NCI-H446 (cell line): Measurements from ENCODE around the gene PXDC1.
"Not testable (repeated sequence)": the region's sequence is repeated elsewhere in the genome, so short reads cannot be mapped to it uniquely, and the experiment has no call there.

Source experiments
- DNase-seq, 2 experiments: peaks; one replicate each; lab custom pipeline; 2025; lab: John Stamatoyannopoulos, UW

The PXDC1 gene

GRCh38 chr6:3762359-3762758, 10.8 kb upstream of the PXDC1 start:
- DNase-seq, result no peak

- DNase-seq, result no peak
These were observed 10.4 kb upstream of the PXDC1 start for GRCh38 chr6:3761989-3762270.

- DNase-seq, result no peak
These were observed 8.2 kb upstream of the PXDC1 start for GRCh38 chr6:3759646-3760232.

- no peak for DNase-seq
These were observed 7.3 kb upstream of the PXDC1 start for GRCh38 chr6:3758842-3759144.

- not testable (repeated sequence) for DNase-seq
These were observed 6.7 kb upstream of the PXDC1 start for GRCh38 chr6:3757998-3758841.

GRCh38 chr6:3757241-3757641, 5.7 kb upstream of the PXDC1 start:
- no peak for DNase-seq

GRCh38 chr6:3756546-3756945, 5.0 kb upstream of the PXDC1 start:
- no peak for DNase-seq

GRCh38 chr6:3755637-3756545, 4.4 kb upstream of the PXDC1 start:
- no peak for DNase-seq

- DNase-seq, result no peak
These were observed 3.3 kb upstream of the PXDC1 start for GRCh38 chr6:3754776-3755175.

- DNase-seq, result not testable (repeated sequence)
These were observed 2.7 kb upstream of the PXDC1 start for GRCh38 chr6:3754032-3754725.

GRCh38 chr6:3753228-3753835, 1.8 kb upstream of the PXDC1 start:
- DNase-seq, result no peak

- DNase-seq, result no peak
These were observed 1.2 kb upstream of the PXDC1 start for GRCh38 chr6:3752531-3753227.

- peak in 1 of 2 experiments; percentile 75 for DNase-seq
These were observed 417 bp upstream of the PXDC1 start for GRCh38 chr6:3751730-3752530.

GRCh38 chr6:3750317-3751076, 1.0 kb downstream of the PXDC1 start:
- DNase-seq, result no peak

- DNase-seq, result peak in 1 of 2 experiments; percentile 44
These were observed 1.6 kb downstream of the PXDC1 start for GRCh38 chr6:3749977-3750316.

GRCh38 chr6:3749067-3749841, 2.3 kb downstream of the PXDC1 start:
- no peak for DNase-seq

GRCh38 chr6:3748208-3749066, 3.1 kb downstream of the PXDC1 start:
- DNase-seq, result peak; percentile 8 to 39

- no peak for DNase-seq
These were observed 4.3 kb downstream of the PXDC1 start for GRCh38 chr6:3747100-3747737.
